ES-I3 (cell line): ENCODE results near the gene SNED1.

Experiments used
- H3K36me3 ChIP-seq: 2 replicates; pipeline ENCODE4 v1.6.1; 2013; ENCODE audit warnings: mild to moderate bottlenecking, low read length, control low read depth, moderate library complexity; ENCODE audit not compliant: insufficient read depth
- H3K4me1 ChIP-seq: 2 replicates; pipeline ENCODE4 v1.6.1; 2013; ENCODE audit warnings: mild to moderate bottlenecking, control low read depth, low read length; ENCODE audit not compliant: insufficient read depth
- H3K9ac ChIP-seq: 2 replicates; pipeline ENCODE4 v1.6.1; 2013; ENCODE audit warnings: low read depth, mild to moderate bottlenecking, low read length, moderate library complexity
- H3K9me3 ChIP-seq: 2 replicates; pipeline ENCODE4 v1.6.1; 2013; ENCODE audit warnings: mild to moderate bottlenecking, low read length, moderate library complexity; ENCODE audit not compliant: control insufficient read depth, insufficient read depth

The SNED1 gene

GRCh38 chr2:241038374-241039180 lies 40.2 kb downstream of the SNED1 start:
- Histone ChIP-seq H3K4me1 (no peaks in the 10 kb centered on the region), H3K9ac (no peak overlapping the region), H3K36me3 (no peaks in the 10 kb centered on the region), H3K9me3 (no peaks in the 10 kb centered on the region)

GRCh38 chr2:241039416-241039815 lies 41.0 kb downstream of the SNED1 start:
- H3K4me1 ChIP-seq, result no peaks in the 10 kb centered on the region
- H3K9ac ChIP-seq, result no peak overlapping the region
- H3K9me3 ChIP-seq, result no peaks in the 10 kb centered on the region
- no peaks in the 10 kb centered on the region for H3K36me3 ChIP-seq

- no peaks in the 10 kb centered on the region for H3K4me1 ChIP-seq
- H3K36me3 ChIP-seq, result no peaks in the 10 kb centered on the region
- no peaks in the 10 kb centered on the region for H3K9me3 ChIP-seq
- no peak overlapping the region for H3K9ac ChIP-seq
These were observed 41.8 kb downstream of the SNED1 start for GRCh38 chr2:241040081-241040803.

- Histone ChIP-seq H3K9ac (no peak overlapping the region), H3K4me1 (no peaks in the 10 kb centered on the region), H3K9me3 (no peaks in the 10 kb centered on the region), H3K36me3 (no peaks in the 10 kb centered on the region)
These were observed 43.3 kb downstream of the SNED1 start for GRCh38 chr2:241041589-241042158.

- Histone ChIP-seq H3K36me3 (no peaks in the 10 kb centered on the region), H3K9ac (no peak overlapping the region), H3K9me3 (no peaks in the 10 kb centered on the region), H3K4me1 (no peaks in the 10 kb centered on the region)
These were observed 45.2 kb downstream of the SNED1 start for GRCh38 chr2:241043581-241043980.

GRCh38 chr2:241047253-241048010 lies 49.0 kb downstream of the SNED1 start:
- no peaks in the 10 kb centered on the region for H3K36me3 ChIP-seq
- H3K9me3 ChIP-seq, result no peaks in the 10 kb centered on the region
- no peaks in the 10 kb centered on the region for H3K4me1 ChIP-seq
- no peak overlapping the region for H3K9ac ChIP-seq

GRCh38 chr2:241048149-241048948 lies 49.9 kb downstream of the SNED1 start:
- Histone ChIP-seq H3K9me3 (no peaks in the 10 kb centered on the region), H3K4me1 (no peaks in the 10 kb centered on the region), H3K9ac (no peak overlapping the region), H3K36me3 (no peaks in the 10 kb centered on the region)

- no peaks in the 10 kb centered on the region for H3K36me3 ChIP-seq
- no peaks in the 10 kb centered on the region for H3K4me1 ChIP-seq
- no peak overlapping the region for H3K9ac ChIP-seq
- H3K9me3 ChIP-seq, result no peaks in the 10 kb centered on the region
These were observed 50.5 kb downstream of the SNED1 start for GRCh38 chr2:241048949-241049343.

- no peaks in the 10 kb centered on the region for H3K9me3 ChIP-seq
- H3K36me3 ChIP-seq, result no peaks in the 10 kb centered on the region
These were observed 51.6 kb downstream of the SNED1 start for GRCh38 chr2:241049739-241050623.

GRCh38 chr2:241050624-241051577 lies 52.5 kb downstream of the SNED1 start:
- Histone ChIP-seq H3K9ac (no peak overlapping the region), H3K4me1 (no peaks in the 10 kb centered on the region), H3K36me3 (no peaks in the 10 kb centered on the region), H3K9me3 (no peaks in the 10 kb centered on the region)

More at GRCh38 chr2:241049739-241050623, 51.6 kb downstream of the SNED1 start:
- Histone ChIP-seq H3K4me1 (no peaks in the 10 kb centered on the region), H3K9ac (no peak overlapping the region)

GRCh38 chr2:241051578-241052487 lies 53.4 kb downstream of the SNED1 start:
- no peaks in the 10 kb centered on the region for H3K9me3 ChIP-seq
- H3K9ac ChIP-seq, result no peak overlapping the region
- no peaks in the 10 kb centered on the region for H3K4me1 ChIP-seq
- H3K36me3 ChIP-seq, result no peaks in the 10 kb centered on the region
